ENCODE results near the gene CD99L2. TPM values are rescaled to one million over a fixed set of nuclear protein-coding genes. Genes with fewer than 3 reads are reported as not detected.

CD99L2 gene
- polyA plus RNA-seq, 1 donor from 2014 or later: 61.0 TPM

DNA sequence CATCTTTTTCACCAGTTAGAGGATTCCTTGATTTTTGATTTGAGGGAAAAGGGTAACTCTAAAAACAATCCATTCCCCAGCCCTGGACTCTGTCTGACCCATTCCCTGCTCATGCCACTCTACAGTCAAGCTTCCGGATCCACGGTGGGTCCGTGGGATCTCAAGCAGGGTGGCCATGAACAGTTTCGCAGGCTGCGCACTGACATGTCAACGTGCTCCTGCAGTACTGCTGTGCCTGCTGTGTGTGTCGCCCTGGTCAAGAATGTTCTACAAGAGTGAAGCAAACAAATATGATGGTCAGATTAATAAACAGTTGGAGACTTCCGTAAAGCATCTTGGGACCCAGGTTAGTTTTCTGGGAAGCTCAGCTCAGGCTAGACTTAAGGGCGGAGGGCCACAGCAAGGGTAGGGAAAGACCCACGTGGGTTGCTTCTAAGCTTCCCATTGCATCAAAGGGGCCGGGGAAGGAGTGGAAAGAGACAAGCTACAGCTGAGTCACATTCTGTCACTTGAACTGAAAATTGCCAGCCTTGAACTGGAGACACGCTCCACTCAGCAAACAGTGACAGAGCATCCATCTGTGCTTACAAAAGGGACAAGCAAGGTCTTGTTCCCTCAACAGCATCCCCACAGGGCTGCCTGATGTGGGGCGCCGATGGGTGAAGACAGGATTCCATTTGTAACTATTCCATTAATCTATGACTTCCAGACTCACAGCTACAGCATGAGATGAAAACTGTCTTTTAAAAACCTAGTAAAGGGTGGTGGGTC lies 123.5 kb downstream of the CD99L2 start:
- H3K4me2 ChIP-seq (ENCODE audit: low read length): no peak overlapping the region
- no peaks in the 10 kb centered on the region for H3K27me3 ChIP-seq (ENCODE audit: insufficient read depth, low read depth, low read length)
- no peak overlapping the region for H3K9ac ChIP-seq (ENCODE audit: low read length)
- no peaks in the 10 kb centered on the region for H3K9me3 ChIP-seq (ENCODE audit: low read length)
- H3K36me3 ChIP-seq (ENCODE audit: insufficient read depth, low read length): no peaks in the 10 kb centered on the region
- no peak overlapping the region for H3K4me3 ChIP-seq (ENCODE audit: low read length)
- TF ChIP-seq EZH2 (IDR thresholded peaks at IDR 0.05; ENCODE audit: borderline replicate concordance, insufficient read depth, low read length, poor library complexity, severe bottlenecking) (no peak), EP300 (conservative IDR thresholded peaks at IDR 0.05; ENCODE audit: poor library complexity, severe bottlenecking) (no peak), RAD21 (conservative IDR thresholded peaks at IDR 0.05) (no peak), TAF1 (IDR thresholded peaks at IDR 0.05; ENCODE audit: low read depth) (no peak), MXI1 (conservative IDR thresholded peaks at IDR 0.05; ENCODE audit: poor library complexity, severe bottlenecking) (no peak), SMC3 (conservative IDR thresholded peaks at IDR 0.05; ENCODE audit: poor library complexity) (no peak), POLR2AphosphoS5 (IDR thresholded peaks at IDR 0.05) (no peak)
- TF ChIP-seq, protein P1, sequence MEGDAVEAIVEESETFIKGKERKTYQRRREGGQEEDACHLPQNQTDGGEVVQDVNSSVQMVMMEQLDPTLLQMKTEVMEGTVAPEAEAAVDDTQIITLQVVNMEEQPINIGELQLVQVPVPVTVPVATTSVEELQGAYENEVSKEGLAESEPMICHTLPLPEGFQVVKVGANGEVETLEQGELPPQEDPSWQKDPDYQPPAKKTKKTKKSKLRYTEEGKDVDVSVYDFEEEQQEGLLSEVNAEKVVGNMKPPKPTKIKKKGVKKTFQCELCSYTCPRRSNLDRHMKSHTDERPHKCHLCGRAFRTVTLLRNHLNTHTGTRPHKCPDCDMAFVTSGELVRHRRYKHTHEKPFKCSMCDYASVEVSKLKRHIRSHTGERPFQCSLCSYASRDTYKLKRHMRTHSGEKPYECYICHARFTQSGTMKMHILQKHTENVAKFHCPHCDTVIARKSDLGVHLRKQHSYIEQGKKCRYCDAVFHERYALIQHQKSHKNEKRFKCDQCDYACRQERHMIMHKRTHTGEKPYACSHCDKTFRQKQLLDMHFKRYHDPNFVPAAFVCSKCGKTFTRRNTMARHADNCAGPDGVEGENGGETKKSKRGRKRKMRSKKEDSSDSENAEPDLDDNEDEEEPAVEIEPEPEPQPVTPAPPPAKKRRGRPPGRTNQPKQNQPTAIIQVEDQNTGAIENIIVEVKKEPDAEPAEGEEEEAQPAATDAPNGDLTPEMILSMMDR (IDR thresholded peaks at IDR 0.05; ENCODE audit: poor library complexity, severe bottlenecking): no peak
- TF ChIP-seq, protein P2, sequence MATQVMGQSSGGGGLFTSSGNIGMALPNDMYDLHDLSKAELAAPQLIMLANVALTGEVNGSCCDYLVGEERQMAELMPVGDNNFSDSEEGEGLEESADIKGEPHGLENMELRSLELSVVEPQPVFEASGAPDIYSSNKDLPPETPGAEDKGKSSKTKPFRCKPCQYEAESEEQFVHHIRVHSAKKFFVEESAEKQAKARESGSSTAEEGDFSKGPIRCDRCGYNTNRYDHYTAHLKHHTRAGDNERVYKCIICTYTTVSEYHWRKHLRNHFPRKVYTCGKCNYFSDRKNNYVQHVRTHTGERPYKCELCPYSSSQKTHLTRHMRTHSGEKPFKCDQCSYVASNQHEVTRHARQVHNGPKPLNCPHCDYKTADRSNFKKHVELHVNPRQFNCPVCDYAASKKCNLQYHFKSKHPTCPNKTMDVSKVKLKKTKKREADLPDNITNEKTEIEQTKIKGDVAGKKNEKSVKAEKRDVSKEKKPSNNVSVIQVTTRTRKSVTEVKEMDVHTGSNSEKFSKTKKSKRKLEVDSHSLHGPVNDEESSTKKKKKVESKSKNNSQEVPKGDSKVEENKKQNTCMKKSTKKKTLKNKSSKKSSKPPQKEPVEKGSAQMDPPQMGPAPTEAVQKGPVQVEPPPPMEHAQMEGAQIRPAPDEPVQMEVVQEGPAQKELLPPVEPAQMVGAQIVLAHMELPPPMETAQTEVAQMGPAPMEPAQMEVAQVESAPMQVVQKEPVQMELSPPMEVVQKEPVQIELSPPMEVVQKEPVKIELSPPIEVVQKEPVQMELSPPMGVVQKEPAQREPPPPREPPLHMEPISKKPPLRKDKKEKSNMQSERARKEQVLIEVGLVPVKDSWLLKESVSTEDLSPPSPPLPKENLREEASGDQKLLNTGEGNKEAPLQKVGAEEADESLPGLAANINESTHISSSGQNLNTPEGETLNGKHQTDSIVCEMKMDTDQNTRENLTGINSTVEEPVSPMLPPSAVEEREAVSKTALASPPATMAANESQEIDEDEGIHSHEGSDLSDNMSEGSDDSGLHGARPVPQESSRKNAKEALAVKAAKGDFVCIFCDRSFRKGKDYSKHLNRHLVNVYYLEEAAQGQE (IDR thresholded peaks at IDR 0.05; ENCODE audit: borderline replicate concordance): no peak
- no peak overlapping the region for H2AFZ ChIP-seq (ENCODE audit: low read depth, low read length)
- no peaks in the 10 kb centered on the region for H4K20me1 ChIP-seq (ENCODE audit: insufficient read depth)
- no peak overlapping the region for H3K27ac ChIP-seq (ENCODE audit: low read length)
- no peaks in the 10 kb centered on the region for H3K9me2 ChIP-seq (ENCODE audit: insufficient read depth, low read length)
- H3K79me2 ChIP-seq (replicated peaks; ENCODE audit: insufficient read depth, low read length): no peaks in the 10 kb centered on the region
- H3F3A ChIP-seq (ENCODE audit: insufficient read depth, low read length, poor library complexity, severe bottlenecking): no peaks in the 10 kb centered on the region

DNA sequence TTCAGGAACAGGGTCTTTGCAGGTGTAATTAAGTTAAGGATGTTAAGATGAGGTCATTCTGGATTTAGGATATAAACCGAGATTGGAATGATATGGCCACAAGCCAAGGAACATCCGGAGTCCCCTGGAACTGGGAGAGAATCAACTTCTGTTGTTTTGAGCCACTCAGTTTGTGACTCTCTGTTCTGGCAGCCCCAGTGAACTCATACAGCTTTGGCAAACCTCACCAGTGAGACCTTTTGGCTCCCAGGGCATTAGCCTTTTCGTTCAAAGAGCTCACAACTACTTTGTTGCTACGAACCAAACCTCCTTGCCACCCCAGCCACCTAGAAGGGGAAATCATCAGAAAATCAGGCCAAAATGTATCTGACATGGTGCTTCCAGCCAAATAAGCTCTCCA lies 124.8 kb downstream of the CD99L2 start:
- Histone ChIP-seq H3K9ac (ENCODE audit: low read length) (no peak overlapping the region), H3K4me3 (ENCODE audit: low read length) (no peak overlapping the region), H2AFZ (ENCODE audit: low read depth, low read length) (no peak overlapping the region), H3K4me2 (ENCODE audit: low read length) (no peak overlapping the region), H3K79me2 (replicated peaks; ENCODE audit: insufficient read depth, low read length) (no peaks in the 10 kb centered on the region), H3F3A (ENCODE audit: insufficient read depth, low read length, poor library complexity, severe bottlenecking) (no peaks in the 10 kb centered on the region), H3K36me3 (ENCODE audit: insufficient read depth, low read length) (no peaks in the 10 kb centered on the region), H3K9me3 (ENCODE audit: low read length) (no peaks in the 10 kb centered on the region), H3K27me3 (ENCODE audit: insufficient read depth, low read depth, low read length) (no peaks in the 10 kb centered on the region), H4K20me1 (ENCODE audit: insufficient read depth) (no peaks in the 10 kb centered on the region), H3K9me2 (ENCODE audit: insufficient read depth, low read length) (no peaks in the 10 kb centered on the region), H3K27ac (ENCODE audit: low read length) (no peak overlapping the region)
- no peak for TF ChIP-seq EP300 (conservative IDR thresholded peaks at IDR 0.05; ENCODE audit: poor library complexity, severe bottlenecking)
- TF ChIP-seq TAF1 (IDR thresholded peaks at IDR 0.05; ENCODE audit: low read depth): no peak
- TF ChIP-seq RAD21 (conservative IDR thresholded peaks at IDR 0.05): no peak
- no peak for TF ChIP-seq EZH2 (IDR thresholded peaks at IDR 0.05; ENCODE audit: borderline replicate concordance, insufficient read depth, low read length, poor library complexity, severe bottlenecking)
- no peak for TF ChIP-seq POLR2AphosphoS5 (IDR thresholded peaks at IDR 0.05)
- TF ChIP-seq, protein P1 (IDR thresholded peaks at IDR 0.05; ENCODE audit: poor library complexity, severe bottlenecking): no peak
- no peak for TF ChIP-seq SMC3 (conservative IDR thresholded peaks at IDR 0.05; ENCODE audit: poor library complexity)
- no peak for TF ChIP-seq MXI1 (conservative IDR thresholded peaks at IDR 0.05; ENCODE audit: poor library complexity, severe bottlenecking)
- TF ChIP-seq, protein P2 (IDR thresholded peaks at IDR 0.05; ENCODE audit: borderline replicate concordance): no peak
